GM12891 (cell line): ENCODE measurements around the gene DENND5B.

ENCODE experiments used
- POLR2A ChIP-seq: IDR thresholded peaks from 2 replicates; pipeline ENCODE4 v1.6.1; 2011; ENCODE audit warnings: low read depth, low read length, control low read depth
- POU2F2 ChIP-seq: IDR thresholded peaks from 2 replicates; pipeline ENCODE4 v1.6.1; 2011; ENCODE audit warnings: low read depth, mild to moderate bottlenecking, control low read depth, low read length, moderate library complexity
- SPI1 ChIP-seq: IDR thresholded peaks from 2 replicates; pipeline ENCODE4 v1.6.1; 2011; ENCODE audit warnings: low read depth, low read length, control low read depth
- TAF1 ChIP-seq: IDR thresholded peaks from 2 replicates; pipeline ENCODE4 v1.6.1; 2011; ENCODE audit warnings: low read depth, low read length, control low read depth

DNA sequence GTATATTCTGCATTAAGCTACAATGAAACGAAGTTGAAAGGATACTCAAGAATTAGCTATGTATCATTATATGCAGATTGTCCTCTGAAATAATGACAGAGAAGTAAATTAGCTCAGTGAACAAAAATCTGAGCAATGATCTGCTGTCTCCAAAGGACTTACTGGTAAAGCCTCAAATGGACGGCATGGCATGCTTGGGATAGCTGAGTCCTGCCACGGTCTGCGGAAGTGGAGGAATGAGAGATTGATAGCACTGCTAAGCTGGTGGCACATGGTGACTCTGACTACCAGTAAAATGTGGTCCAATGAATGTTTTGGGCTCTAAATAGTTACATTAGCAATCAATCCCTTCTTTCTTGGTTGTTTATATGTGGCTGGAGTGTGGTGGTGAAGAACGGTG, 3.7 kb upstream of the DENND5B start:
- TF ChIP-seq TAF1 (no peak), POLR2A (no peak), SPI1 (no peak), POU2F2 (no peak)
